Measurements from ENCODE around the gene OGFOD2. TPM values are rescaled to one million over a fixed set of nuclear protein-coding genes. Genes with fewer than 3 reads are reported as not detected.
A peak's percentile ranks its signal among the peaks of the same experiment; 100 is the strongest.
"Not testable (repeated sequence)": the region's sequence is repeated elsewhere in the genome, so short reads cannot be mapped to it uniquely, and the experiment has no call there.

OGFOD2 gene
- total RNA-seq = 7.6 and 9.1 TPM in 2 replicates

- DNase-seq (ENCODE audit: low read depth in 2 of 2) = peak; percentile 69 to 92
Measured at GRCh38 chr12:122974892-122975789, at the start of gene OGFOD2. Gene OGFOD2, plus strand, starts transcription at chr12:122975244. Its CDS starts 8 bp downstream, at chr12:122975252.

GRCh38 chr12:122927756-122928403 lies 47.2 kb upstream of the OGFOD2 start:
- no peak for DNase-seq (ENCODE audit: low read depth in 2 of 2)

GRCh38 chr12:122928404-122929147 lies 46.5 kb upstream of the OGFOD2 start:
- DNase-seq (ENCODE audit: low read depth in 2 of 2) = no peak

GRCh38 chr12:122929148-122929538 lies 45.9 kb upstream of the OGFOD2 start:
- DNase-seq (ENCODE audit: low read depth in 2 of 2) = no peak

GRCh38 chr12:122929812-122930211 lies 45.2 kb upstream of the OGFOD2 start:
- no peak for DNase-seq (ENCODE audit: low read depth in 2 of 2)

GRCh38 chr12:122932207-122932606 lies 42.8 kb upstream of the OGFOD2 start:
- DNase-seq (ENCODE audit: low read depth in 2 of 2) = no peak

GRCh38 chr12:122934722-122935121 lies 40.3 kb upstream of the OGFOD2 start:
- no peak for DNase-seq (ENCODE audit: low read depth in 2 of 2)

- DNase-seq (ENCODE audit: low read depth in 2 of 2) = no peak
Measured at GRCh38 chr12:122935318-122935717, 39.7 kb upstream of the OGFOD2 start.

- no peak for DNase-seq (ENCODE audit: low read depth in 2 of 2)
Measured at GRCh38 chr12:122937622-122938091, 37.4 kb upstream of the OGFOD2 start.

- no peak for DNase-seq (ENCODE audit: low read depth in 2 of 2)
Measured at GRCh38 chr12:122939125-122939524, 35.9 kb upstream of the OGFOD2 start.

GRCh38 chr12:122941351-122941750 lies 33.7 kb upstream of the OGFOD2 start:
- not testable (repeated sequence) for DNase-seq (ENCODE audit: low read depth in 2 of 2)

- no peak for DNase-seq (ENCODE audit: low read depth in 2 of 2)
Measured at GRCh38 chr12:122942637-122943036, 32.4 kb upstream of the OGFOD2 start.

GRCh38 chr12:122943196-122943595 lies 31.8 kb upstream of the OGFOD2 start:
- peak; percentile 45 to 73 for DNase-seq (ENCODE audit: low read depth in 2 of 2)

GRCh38 chr12:122944605-122945592 lies 30.1 kb upstream of the OGFOD2 start:
- peak in 1 of 2 donors; percentile 22 for DNase-seq (ENCODE audit: low read depth in 2 of 2)

GRCh38 chr12:122946690-122947341 lies 28.2 kb upstream of the OGFOD2 start:
- DNase-seq (ENCODE audit: low read depth in 2 of 2) = peak; percentile 91 to 99

- DNase-seq (ENCODE audit: low read depth in 2 of 2) = peak; percentile 51 to 60
Measured at GRCh38 chr12:122947352-122947792, 27.7 kb upstream of the OGFOD2 start.

GRCh38 chr12:122948605-122949004 lies 26.4 kb upstream of the OGFOD2 start:
- no peak for DNase-seq (ENCODE audit: low read depth in 2 of 2)

GRCh38 chr12:122949405-122949804 lies 25.6 kb upstream of the OGFOD2 start:
- DNase-seq (ENCODE audit: low read depth in 2 of 2) = no peak

GRCh38 chr12:122949816-122950675 lies 25.0 kb upstream of the OGFOD2 start:
- no peak for DNase-seq (ENCODE audit: low read depth in 2 of 2)
